GM21786 (cell line): ENCODE measurements around the gene LIMK2.
"Not testable (repeated sequence)": the region's sequence is repeated elsewhere in the genome, so short reads cannot be mapped to it uniquely, and the experiment has no call there.

Source experiments
- ATAC-seq: cut with Tn5 transposase; IDR thresholded peaks from one replicate; pipeline ENCODE4 v1.9.1; 2021; ENCODE audit not compliant: unreplicated experiment

The LIMK2 gene

DNA sequence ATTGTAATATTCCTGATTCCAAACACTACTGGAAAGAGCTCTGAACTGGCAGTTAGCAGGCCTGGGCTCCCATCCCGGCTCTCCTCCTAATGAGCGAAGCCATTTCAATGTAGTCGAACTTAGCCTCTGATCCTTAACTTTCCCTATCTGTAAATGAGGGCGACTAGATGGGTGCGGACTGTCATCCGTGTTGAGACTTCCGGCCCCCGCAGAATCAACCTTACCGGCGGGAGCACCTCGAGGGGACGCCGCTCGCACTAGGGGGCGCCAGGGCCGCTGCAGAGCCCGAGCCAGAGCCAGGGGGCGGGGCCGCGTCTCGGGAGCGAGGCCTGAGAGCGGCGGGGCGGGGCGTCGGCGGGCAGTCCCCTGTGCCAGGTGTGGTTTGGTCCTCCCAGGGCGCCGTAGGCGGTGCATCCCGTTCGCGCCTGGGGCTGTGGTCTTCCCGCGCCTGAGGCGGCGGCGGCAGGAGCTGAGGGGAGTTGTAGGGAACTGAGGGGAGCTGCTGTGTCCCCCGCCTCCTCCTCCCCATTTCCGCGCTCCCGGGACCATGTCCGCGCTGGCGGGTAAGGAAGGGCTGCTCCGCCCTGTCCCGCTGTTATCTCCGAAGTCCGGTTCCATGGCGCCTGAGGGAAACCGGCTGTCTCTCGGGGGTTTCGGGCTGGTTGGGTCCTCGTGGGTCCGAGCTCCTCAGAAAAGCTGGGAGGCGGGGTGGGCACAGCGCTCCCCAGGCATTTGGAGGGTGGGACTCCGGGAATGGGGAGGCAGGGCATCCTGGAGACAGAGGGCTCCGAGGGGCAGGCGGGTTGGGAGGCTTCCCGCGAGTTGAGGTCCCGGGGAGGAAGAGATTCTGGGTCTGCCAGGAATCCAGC is at the start of gene LIMK2:
LIMK2 (plus strand) TSS at position 437 of the 869 bp plus-strand sequence; CDS start at position 548, 111 bp downstream.
- ATAC-seq, result peak; percentile 75

DNA sequence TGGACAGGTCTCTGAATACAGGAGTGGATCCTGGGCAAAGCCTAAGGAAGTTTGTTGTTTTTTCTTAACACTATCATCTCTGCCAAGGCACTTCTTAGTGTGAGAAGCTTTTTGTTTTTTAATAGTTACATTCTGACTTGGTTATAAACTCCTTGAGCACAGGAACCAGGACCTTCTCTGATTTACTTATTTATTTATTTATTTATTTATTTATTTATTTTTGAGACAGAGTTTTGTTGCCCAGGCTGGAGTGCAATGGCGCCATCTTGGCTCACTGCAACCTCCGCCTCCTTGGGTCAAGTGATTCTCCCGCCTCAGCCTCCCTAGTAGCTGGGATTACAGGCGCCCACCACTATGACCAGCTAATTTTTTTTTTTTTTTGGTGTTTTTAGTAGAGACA is 41.1 kb upstream of the LIMK2 start:
- ATAC-seq, result no peak

DNA sequence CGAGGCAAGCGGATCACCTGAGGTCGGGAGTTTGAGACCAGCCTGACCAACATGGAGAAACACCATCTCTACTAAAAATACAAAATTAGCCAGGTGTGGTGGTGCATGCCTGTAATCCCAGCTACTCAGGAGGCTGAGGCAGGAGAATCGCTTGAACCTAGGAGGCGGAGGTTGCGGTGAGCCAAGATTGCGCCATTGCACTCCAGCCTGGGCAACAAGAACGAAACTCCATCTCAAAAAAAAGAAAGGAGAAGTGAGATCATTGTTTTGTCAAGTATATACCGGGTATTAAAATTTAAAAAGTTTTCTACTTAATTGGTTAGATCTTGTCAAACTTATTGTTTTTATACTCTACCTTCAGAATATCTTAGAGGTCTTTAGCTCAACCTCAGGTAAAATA is 40.4 kb upstream of the LIMK2 start:
- not testable (repeated sequence) for ATAC-seq

DNA sequence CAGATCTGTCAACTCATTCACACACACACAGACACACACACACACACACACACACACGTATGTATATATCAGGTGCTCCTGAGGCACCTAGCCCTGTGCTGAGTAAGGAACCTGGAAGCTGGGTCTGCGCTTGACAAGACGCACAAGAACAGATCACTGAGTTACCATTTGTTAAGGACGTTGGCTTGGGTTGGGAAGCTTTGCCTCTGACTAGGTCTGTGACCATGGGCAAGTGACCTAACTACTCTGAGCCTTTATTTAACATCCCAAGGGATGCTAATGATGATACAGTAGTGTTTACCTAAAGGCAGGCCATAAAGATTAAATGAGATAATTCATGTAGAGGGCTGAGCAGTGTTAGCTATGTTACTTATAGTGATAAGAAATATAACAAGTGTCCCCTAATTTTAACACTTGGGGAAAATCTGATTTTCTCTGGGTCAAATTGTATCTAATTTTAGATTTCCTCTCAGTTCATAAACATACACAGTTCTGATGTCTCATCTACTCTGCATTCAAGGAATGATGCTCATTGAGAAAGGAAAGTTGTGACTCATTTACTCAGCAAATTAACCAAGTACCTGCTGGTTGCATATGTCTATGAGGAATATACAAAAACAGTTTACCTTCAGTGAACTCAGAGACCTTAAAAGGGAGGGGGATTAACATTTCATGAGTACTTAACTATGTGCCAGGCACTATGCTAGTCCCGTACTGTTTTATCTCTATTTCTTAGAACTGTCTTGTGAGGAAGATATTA is 38.5 kb upstream of the LIMK2 start:
- no peak for ATAC-seq

DNA sequence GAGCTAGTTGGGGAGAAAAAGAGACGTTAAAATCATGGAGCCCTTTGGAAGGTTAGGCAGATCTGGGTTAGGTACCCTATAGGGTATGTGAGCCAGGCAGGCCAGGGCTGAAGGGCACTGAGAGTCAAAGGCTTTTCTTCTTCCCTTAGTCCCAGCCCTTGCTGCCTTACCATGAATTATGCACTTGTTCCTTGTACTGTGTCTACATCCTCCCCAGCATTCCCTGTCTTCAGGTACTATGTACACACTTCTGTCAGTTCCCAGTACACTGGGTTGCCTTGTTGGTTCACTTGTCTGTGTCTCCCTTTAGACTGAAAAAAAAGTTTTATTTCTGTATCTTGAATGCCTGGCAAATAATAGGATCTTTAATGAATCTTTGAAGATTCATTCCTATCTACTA is 35.2 kb upstream of the LIMK2 start:
- no peak for ATAC-seq

DNA sequence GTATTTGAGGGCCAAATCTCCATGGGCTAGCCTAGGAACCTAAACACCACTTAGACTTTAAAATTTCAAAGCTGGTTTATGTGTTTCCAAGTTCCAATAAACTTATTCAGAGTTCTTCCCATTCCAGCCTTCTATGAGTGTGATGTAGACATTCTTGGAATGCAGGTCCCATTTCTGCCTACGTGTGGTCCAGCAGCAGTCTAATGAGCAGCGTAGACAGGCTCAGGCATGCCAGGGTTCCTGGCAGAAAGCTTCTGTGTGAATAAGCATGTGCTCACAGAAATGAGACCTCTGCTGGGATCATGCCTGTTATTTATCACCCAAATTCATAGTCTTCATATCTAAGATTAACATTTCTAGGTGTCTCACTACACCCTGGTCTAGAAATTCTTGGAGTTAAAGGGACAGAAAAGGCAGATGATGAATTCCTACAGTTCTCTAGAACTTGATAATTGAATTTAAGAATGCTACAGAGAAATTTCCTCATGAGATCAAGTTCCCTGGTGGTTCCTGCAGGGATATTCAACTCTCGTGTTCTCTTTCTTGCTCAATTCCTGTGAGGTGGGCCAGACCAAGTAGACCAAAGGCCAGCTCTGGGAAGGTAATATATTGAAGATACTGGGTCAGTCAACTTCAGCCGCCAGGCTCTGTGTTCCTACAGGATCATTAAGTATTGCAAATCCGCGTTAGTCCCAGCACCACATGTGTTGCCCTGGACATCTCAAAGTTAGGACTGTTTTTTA is 34.5 kb upstream of the LIMK2 start:
- ATAC-seq, result no peak

DNA sequence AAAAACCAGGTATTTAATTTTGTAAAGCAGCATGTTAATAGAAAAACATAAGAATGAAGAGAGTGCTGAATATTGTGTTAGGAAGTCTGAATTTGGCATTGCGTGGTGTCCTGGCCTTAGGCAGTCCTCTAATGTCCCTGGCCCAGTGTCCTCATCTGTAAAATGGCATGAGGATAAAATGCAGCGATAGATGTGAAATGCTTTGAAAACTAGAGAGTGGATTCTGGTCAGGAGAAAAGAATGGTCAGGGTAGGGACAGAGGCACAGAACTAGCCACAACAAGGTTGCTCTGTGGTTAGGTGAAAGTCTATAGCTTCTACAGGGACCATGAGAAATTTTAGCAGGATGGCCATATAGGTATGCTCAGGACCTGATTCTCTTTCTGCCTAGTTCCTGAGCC is 33.2 kb upstream of the LIMK2 start:
- no peak for ATAC-seq

DNA sequence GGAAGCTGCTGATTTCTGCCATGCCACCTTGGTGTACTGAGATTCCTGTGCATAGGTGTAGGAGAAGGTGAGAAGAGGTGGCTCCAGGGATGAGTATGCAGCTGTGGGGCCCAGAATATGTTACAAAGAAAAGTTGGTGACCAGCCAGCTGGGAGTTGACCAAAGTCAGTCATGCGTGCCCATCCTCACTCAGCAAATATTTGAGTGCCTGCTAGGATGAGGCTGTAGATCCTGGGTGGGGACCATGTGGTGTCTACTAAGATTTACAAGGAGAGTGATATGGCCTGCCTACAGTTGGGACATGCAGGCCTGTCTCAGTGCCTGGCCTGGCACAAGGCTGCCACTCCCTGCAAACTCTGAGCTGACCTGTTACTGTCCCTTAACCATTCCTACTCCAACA is 32.8 kb upstream of the LIMK2 start:
- ATAC-seq, result no peak

DNA sequence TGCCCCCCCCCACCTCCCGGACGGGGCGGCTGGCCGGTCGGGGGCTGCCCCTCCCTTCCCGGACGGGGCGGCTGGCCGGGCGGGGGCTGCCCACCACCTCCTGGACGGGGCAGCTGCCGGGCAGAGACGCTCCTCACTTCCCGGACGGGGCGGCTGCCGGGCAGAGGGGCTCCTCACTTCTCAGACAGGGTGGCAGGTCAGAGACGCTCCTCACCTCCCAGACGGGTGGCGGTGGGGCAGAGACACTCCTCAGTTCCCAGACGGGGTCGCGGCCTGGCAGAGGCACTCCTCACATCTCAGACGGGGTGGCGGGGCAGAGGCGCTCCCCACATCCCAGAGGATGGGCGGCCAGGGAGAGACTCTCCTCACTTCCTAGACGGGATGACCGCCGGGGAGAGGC is 28.1 kb upstream of the LIMK2 start:
- ATAC-seq, result no peak

DNA sequence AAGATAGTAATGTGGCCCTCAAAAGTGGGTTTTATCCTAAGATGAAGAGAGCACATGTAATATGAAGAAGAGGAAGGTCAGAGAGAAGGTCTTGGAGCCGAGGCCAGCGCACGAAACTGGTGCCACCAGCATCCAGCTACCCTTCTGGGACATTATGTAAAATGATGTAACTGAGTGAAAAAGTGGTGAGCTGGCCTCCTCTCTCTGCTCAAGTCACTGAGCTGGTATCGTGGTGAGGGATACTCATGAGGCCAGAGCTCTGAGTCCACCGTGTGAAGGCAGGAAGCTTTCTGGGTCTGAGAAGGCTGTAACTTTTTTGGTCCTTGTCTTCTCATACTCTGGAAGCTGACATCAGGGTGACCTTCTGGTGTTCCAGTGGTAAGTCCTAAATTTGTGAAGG is 27.0 kb upstream of the LIMK2 start:
- no peak for ATAC-seq

DNA sequence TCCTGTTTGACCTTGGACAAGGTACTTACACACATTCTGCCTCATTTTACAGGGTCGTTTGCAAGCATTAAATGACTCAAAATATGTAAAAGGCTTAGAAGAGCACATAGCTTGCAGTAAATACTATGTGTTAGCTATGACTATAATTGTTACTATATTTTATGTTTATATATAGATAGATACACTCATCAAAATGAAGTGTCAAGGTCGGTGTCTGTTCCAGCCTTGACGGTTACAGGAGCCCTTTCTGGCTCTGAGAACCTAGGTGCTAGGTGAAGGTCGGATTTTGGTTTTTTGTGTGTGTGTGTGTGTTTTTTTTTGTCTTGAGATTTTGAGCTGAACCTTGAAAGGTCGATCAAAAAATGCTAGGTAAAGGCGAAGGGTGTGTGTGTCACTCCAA is 24.5 kb upstream of the LIMK2 start:
- no peak for ATAC-seq

DNA sequence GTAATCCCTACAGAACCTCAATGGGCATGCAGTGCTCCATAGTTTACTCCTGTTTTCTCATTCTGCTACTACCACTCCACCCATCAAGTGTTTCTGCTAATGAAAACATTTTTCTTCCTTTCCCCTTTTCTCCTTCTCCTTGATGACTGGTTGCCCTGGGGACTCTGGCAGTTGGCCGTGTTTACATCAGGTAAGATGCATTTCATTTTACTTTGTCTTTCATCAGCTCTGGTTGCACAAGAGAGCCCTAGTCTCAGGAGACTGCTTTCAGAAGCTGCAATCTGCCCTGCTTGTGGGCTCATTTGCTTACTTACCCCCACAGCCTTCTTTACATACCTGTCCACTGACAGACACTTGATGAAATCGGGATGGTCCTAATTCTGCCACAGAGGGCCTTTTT is 19.6 kb upstream of the LIMK2 start:
- no peak for ATAC-seq

DNA sequence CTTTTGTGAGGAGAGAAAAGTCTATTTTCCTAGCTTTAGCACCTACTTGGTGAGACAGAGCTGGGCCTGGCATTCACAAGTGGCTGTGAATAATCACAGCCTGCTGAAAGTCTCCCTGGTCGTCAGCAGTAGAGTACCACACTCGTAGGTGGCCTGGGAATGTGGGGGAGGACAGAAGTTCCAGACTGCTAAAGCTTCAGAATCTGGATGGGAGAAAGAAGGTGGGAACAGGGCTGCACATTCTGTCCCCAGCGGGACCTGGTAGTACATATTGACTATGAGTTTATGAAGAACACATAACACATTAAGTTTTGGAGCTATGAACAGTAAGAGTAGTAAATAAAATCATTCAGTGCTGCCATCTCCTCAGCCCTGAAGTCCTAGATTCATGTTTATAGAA is 19.0 kb upstream of the LIMK2 start:
- ATAC-seq, result no peak

DNA sequence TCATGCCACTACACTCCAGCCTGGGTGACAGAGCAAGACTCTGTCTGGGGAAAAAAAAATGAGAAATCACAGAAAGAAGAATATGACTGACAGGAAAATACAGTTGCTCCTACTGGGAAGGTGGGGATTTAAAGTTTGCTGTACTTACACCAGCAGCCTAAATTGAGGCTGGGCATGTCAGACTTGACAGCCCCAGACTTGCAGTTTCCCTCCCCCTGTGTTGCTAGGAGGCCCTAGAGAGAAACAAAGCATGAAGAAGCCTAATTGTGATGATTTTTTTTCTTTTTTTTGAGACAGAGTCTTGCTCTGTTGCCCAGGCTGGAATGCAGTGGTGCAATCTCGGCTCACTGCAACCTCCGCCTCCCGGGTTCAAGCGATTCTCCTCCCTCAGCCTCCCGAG is 17.4 kb upstream of the LIMK2 start:
- ATAC-seq, result not testable (repeated sequence)

DNA sequence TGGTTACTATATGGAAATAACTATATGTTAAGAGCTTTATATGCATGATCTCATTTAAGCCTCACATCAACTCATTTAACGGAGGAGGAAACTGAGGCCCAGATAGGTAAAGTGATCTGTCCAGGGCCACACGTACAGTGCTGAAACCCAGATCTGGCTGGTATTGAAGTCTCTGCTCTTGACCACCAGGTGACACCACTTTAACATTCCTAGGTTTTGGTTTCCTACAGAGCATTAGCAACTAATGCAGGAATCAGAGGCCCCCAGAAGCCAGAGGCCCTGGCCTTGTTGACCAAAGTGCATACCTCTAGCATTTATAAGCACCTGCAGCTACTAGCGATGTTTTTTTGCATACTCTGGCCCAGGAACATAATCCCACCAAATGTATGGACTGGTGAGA is 12.9 kb upstream of the LIMK2 start:
- no peak for ATAC-seq

DNA sequence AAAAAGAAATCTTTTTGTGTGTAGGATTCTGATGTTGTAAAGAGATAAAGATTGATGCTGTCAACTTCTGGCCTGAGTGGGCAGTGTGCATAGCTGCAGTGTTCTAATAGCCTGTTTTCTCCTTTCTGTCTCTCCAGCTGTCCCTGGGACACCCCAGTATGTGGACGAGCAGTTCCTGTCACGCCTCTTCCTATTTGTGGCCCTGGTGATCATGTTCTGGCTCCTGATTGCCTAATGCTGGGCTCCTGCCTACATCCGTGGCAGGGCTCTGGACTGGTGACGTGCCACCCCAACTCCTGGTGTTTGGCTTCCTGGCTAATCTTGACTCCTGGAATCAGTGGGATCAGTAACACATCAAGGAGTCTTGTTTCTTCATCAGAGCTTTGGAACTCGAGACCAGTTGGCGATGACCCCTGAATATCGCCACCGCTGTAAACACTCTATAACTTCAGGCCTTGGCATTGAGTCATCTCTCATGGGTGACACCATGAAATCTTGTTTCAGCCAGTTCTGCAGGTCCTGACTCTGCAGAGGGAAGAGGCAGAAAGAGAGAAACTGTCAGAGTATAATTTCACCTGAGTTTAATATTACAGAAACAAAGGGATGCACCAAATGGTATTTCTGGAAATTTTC is 7.6 kb upstream of the LIMK2 start:
- ATAC-seq, result not testable (repeated sequence)

DNA sequence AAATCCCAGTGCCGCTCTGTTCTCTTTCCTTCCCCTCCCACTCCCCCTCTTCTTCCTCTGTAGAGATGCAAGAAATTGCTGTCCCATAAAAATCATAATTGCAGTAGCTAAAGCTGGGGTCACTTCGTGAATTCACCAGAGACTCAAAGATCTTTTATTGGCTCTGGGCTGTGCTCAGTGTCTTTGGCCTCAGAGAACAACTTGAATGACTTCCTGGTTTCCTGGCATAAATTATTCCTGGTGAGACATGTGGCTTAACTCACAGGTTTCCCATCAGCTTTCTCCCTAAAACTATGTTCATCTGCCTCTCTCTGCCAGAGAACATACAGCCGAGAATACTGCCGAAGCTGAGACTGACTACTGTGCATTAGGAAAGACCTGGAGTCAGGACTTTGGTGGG is 7.0 kb upstream of the LIMK2 start:
- not testable (repeated sequence) for ATAC-seq

DNA sequence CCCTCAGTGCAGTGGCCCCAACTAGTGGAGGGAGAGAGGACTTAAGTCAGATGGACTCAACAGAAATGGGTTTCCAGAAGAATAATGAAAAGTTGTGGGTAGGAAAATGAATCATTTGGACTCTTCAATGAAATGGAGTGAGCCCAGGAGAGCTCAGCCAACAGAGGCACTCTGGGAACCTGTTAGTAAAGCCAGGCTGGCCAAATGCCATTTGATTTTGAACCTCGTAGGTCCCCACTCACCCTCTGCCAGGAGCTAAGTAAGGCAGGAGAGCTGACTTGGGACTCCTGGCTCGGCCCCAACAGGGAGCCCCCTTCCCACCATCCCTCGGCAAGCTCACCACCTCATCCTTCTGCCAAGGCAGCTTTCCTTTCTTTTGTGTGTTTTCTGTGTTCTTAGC is 5.6 kb upstream of the LIMK2 start:
- not testable (repeated sequence) for ATAC-seq

DNA sequence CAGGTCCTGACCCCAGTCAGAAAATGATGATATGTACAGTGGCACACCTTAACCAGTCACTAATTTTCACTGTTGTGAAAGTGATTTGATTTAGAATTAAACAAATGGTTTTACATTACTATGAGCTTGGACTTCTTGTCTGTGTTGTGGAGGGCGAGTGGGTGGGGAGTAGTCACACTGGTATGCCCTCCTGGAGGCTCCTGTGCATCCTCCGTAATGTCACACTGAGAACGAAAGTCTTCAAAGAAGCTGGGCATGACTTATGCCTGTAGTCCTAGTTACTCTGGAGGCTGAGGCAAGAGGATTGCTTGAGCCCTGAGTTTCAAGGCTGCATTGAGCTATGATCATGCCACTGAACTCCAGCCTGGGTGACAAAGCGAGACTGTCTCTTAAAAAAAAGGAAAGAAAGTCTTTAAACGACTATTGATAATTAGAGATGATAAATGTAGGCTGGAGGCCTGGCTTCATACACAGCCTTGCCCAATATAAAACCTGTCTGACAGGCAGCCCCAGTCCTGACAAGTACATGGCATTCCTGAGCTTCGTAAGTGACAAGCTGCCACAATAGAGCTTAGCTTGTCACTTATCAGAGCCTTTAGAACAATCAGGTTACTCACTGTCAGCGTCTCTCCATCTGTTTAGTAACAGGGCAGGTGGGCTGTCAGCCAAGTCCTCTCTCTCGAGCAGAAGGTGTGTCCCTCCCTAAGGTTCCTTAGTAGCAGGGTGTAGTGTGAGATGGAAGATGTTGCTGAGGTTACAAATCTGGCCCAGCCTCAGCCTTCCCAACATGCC is 5.0 kb upstream of the LIMK2 start:
- ATAC-seq, result no peak
